Stomach (tissue), 9 donors: ENCODE measurements around the gene C21orf58. TPM values are rescaled to one million over a fixed set of nuclear protein-coding genes. Genes with fewer than 3 reads are reported as not detected.

ENCODE experiments used
- DNase-seq, 2 donors: peaks; one replicate each; pipeline versions ENCODE4 v3.0.0 to v3.0.0-alpha.2; 2013 to 2019
- H3K27ac ChIP-seq, 5 donors: fragments of 200-600 bp in 4 of 5; sonication (generic) in 4 of 5; one replicate each; pipeline ENCODE4 v1.5.1; 2013 to 2019; ENCODE audit warnings: mild to moderate bottlenecking in 1 of 5, moderate library complexity in 1 of 5
- H3K27me3 ChIP-seq, 3 donors: fragments of 200-600 bp; sonication (generic); one replicate each; pipeline ENCODE4 v1.5.1; 2017 to 2019; ENCODE audit warnings: mixed run types in 1 of 3
- H3K36me3 ChIP-seq, 4 donors: fragments of 200-600 bp; sonication (generic); 1 replicate in 3 of 4; 2 replicates in 1 of 4; pipeline ENCODE4 v1.5.1; 2016 to 2019
- H3K4me1 ChIP-seq, 4 donors: fragments of 200-600 bp; sonication (generic); one replicate each; pipeline ENCODE4 v1.5.1; 2016 to 2019
- H3K4me3 ChIP-seq, 4 donors: fragments of 200-600 bp; sonication (generic) in 3 of 4; one replicate each; pipeline ENCODE4 v1.5.1; 2016 to 2019; ENCODE audit warnings: mild to moderate bottlenecking in 1 of 4
- H3K9me3 ChIP-seq, 4 donors: fragments of 200-600 bp; sonication (generic); one replicate each; pipeline ENCODE4 v1.5.1; 2016 to 2019
- CTCF ChIP-seq, 7 experiments: fragments of 450-650 bp in 4 of 7; fragments of 200-600 bp in 3 of 7; sonication (generic) in 3 of 7; IDR thresholded peaks; one replicate each; pipeline ENCODE4 v1.5.1; 2016 to 2019; ENCODE audit warnings: antibody characterized with exemption in 7 of 7, control low read depth in 2 of 7, mild to moderate bottlenecking in 1 of 7
- EP300 ChIP-seq: sonication (generic); formaldehyde crosslinking; IDR thresholded peaks from one replicate; pipeline ENCODE4 v1.6.1; 2017; ENCODE audit warnings: antibody characterized with exemption
- POLR2A ChIP-seq, 4 donors: fragments of 450-650 bp; IDR thresholded peaks; one replicate each; pipeline ENCODE4 v1.6.1; 2016; ENCODE audit warnings: antibody characterized with exemption in 4 of 4, control low read depth in 2 of 4, mild to moderate bottlenecking in 1 of 4, moderate library complexity in 1 of 4
- POLR2AphosphoS5 ChIP-seq, 3 donors: sonication (generic); formaldehyde crosslinking; IDR thresholded peaks; one replicate each; pipeline ENCODE4 v1.6.1; 2016; ENCODE audit warnings: antibody characterized with exemption in 3 of 3
- WGBS, 5 donors: extraction: QIAGEN DNeasy Blood & Tissue Kit in 3 of 5; methylation state at CpG; one replicate each; pipeline versions ENCODE4 v1.1.5 to v1.1.7; 2013 to 2018; 5-methylcytosine and 5-hydroxymethylcytosine counted together
- intact Hi-C: fragments of 100-400 bp; cut with DNase I; formaldehyde crosslinking; loops from one replicate; pipeline ENCODE4 v1.15.1; 2023; ENCODE audit warnings: low total_unique reads
- polyA plus RNA-seq, 3 donors: library from polyadenylated mRNA; stranded (reverse); fragments of 200-250 nt; gene quantifications; one replicate each; pipeline ENCODE4 v1.2.3, GENCODE V29; 2013
- total RNA-seq, 5 donors: library from RNA; depleted of rRNA; stranded (reverse); fragments of >200 nt; gene quantifications; one replicate each; pipeline versions ENCODE4 v1.1.0 to v1.2.3, GENCODE V29; 2014 to 2016
- donor health status: healthy with polysubstance abuse.
- donor health status: Bipolar disorder and iron deficiency.
- donor health status: healthy.

The C21orf58 gene
- total and polyA plus RNA-seq, 8 donors, result 0.89 to 15.1 (median 4.1) TPM

GRCh38 chr21:46295996-46296752, 27.5 kb downstream of the C21orf58 start:
- no peaks in the 10 kb centered on the region for H3K9me3 ChIP-seq
- peaks cover 0 to 27% (median 10%) of the 10 kb centered on the region in 3 donors for H3K27me3 ChIP-seq
- H3K36me3 ChIP-seq, result peaks cover 0 to 22% (median 16%) of the 10 kb centered on the region in 4 donors
- peaks cover 11 to 35% (median 30%) of the 10 kb centered on the region in 4 donors for H3K4me1 ChIP-seq
- WGBS, 5 donors, result 35 to 62% (median 53%) methylated on average over 24 to 29 of the region's 29 CpGs
- H3K4me3 ChIP-seq, result peak overlapping the region in 1 of 4 donors; percentile 0
- intact Hi-C loops, result no loop called here
- TF ChIP-seq EP300 (no peak), POLR2AphosphoS5 (IDR thresholded peaks at IDR 0.05) (peak in 1 of 3 donors; percentile 68)
- peak; percentile 55 to 91 for DNase-seq
- H3K27ac ChIP-seq, result peak overlapping the region; percentile 33 to 80 (median 52)

DNA sequence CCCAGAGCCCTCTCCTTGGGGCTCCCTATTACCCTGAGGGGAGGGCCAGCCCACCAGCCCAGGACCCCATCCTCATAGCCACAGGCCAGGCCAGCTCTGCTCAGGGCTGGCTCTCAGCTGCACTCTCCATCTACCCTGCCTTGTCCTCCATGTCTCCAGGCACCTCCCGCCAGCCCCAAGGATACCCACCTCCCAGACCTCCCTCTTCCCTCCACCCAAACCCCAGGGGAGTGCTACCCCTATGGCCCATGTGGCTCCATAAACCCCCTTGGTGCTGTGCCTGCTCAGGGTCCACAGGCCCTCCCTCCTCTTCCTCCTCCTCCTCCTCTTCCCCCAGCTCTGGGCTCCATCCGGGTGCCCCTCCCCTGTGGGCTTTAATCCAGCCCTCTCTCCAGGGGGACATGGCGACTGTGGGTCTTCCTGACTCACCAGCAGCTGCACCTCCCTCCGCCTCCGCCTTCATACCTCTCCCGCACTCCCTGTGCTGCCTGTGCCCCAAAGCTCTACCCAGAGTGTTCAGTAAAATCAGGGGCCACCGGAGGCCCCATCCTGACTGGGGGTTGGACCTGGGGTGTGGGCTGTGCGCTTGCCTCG, 28.4 kb downstream of the C21orf58 start:
- Histone ChIP-seq H3K27ac (peak overlapping the region in 3 of 5 donors; percentile 52 to 80 (median 75)), H3K4me3 (no peak overlapping the region), H3K36me3 (peaks cover 0 to 15% (median 13%) of the 10 kb centered on the region in 4 donors), H3K4me1 (peaks cover 11 to 35% (median 30%) of the 10 kb centered on the region in 4 donors), H3K27me3 (peaks cover 0 to 27% (median 10%) of the 10 kb centered on the region in 3 donors), H3K9me3 (no peaks in the 10 kb centered on the region)
- intact Hi-C loops, result no loop called here
- 34 to 67% (median 57%) methylated on average over 7 to 9 of the region's 9 CpGs for WGBS, 5 donors
- no peak for TF ChIP-seq POLR2A (IDR thresholded peaks at IDR 0.05)
- TF ChIP-seq EP300, result no peak
- TF ChIP-seq POLR2AphosphoS5 (IDR thresholded peaks at IDR 0.05), result no peak
- TF ChIP-seq CTCF (IDR thresholded peaks at IDR 0.05), result no peak
- DNase-seq, result peak in 1 of 2 donors; percentile 40

- peak overlapping the region in 3 of 5 donors; percentile 52 to 80 (median 75) for H3K27ac ChIP-seq
- H3K4me1 ChIP-seq, result peaks cover 11 to 35% (median 30%) of the 10 kb centered on the region in 4 donors
- H3K9me3 ChIP-seq, result no peaks in the 10 kb centered on the region
- peaks cover 0 to 27% (median 10%) of the 10 kb centered on the region in 3 donors for H3K27me3 ChIP-seq
- 47 to 58% (median 52%) methylated on average over 8 to 10 of the region's 10 CpGs for WGBS, 5 donors
- peak in 1 of 2 donors; percentile 36 for DNase-seq
- H3K4me3 ChIP-seq, result no peak overlapping the region
- TF ChIP-seq POLR2A (IDR thresholded peaks at IDR 0.05) (no peak), EP300 (no peak), CTCF (IDR thresholded peaks at IDR 0.05) (no peak), POLR2AphosphoS5 (IDR thresholded peaks at IDR 0.05) (no peak)
- H3K36me3 ChIP-seq, result peaks cover 0 to 12% (median 11%) of the 10 kb centered on the region in 4 donors
- intact Hi-C loops, result no loop called here
Measured at GRCh38 chr21:46294647-46295176, 29.0 kb downstream of the C21orf58 start.

DNA sequence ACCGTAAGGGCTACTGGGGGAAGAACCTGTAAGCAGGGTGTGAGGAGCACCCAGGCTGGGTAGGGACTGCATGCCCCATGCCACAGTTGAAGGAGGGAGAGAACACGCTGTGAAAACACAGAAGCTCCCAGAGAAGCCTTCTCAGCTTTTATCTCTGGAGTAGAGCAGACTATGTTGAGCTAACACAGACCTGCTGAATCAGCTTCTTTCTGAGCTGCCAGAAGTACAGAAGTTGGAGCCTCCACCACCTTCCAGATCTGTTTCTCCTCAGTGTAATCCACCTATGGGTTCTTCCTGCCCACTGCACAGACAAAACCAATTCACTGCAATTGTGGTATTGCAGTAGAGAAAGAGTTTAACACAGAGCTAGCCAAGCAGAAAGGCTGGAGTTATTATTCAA, 32.1 kb downstream of the C21orf58 start:
- intact Hi-C loops, result no loop called here
- Histone ChIP-seq H3K9me3 (no peaks in the 10 kb centered on the region), H3K36me3 (peaks cover 0 to 14% (median 12%) of the 10 kb centered on the region in 4 donors), H3K27me3 (peaks cover 0 to 12% (median 0%) of the 10 kb centered on the region in 3 donors), H3K4me3 (no peak overlapping the region), H3K27ac (no peak overlapping the region), H3K4me1 (peaks cover 5 to 34% (median 25%) of the 10 kb centered on the region in 4 donors)
- no peak for DNase-seq
- WGBS, 5 donors, result 95 to 100% (median 97%) methylated on average over 2 of the region's 2 CpGs
- no peak for TF ChIP-seq POLR2AphosphoS5 (IDR thresholded peaks at IDR 0.05)
- TF ChIP-seq POLR2A (IDR thresholded peaks at IDR 0.05), result no peak
- no peak for TF ChIP-seq EP300
- TF ChIP-seq CTCF (IDR thresholded peaks at IDR 0.05), result no peak
